A673 (cell line): Measurements from ENCODE around the gene CALR3. TPM values are rescaled to one million over a fixed set of nuclear protein-coding genes. Genes with fewer than 3 reads are reported as not detected.

ENCODE experiments used
- BruUV-seq: library from RNA; stranded (reverse); fragments of 400-500 nt; replicated peaks from 2 replicates; lab custom pipeline; 2021; lab: Mats Ljungman, UMichigan
- CTCF ChIA-PET: fragments of 300-600 bp; sonication (Branson Sonifier 250); formaldehyde crosslinking; loops from one replicate; lab custom pipeline; 2022; ENCODE audit warnings: antibody characterized with exemption; lab: Charles Lee
- POLR2A ChIA-PET: fragments of 300-600 bp; sonication (Branson Sonifier 250); formaldehyde crosslinking; loops from one replicate; lab custom pipeline; 2022; ENCODE audit warnings: antibody characterized with exemption; ENCODE audit not compliant: low non-redundant PET; lab: Charles Lee
- DNase-seq: peaks from one replicate; pipeline ENCODE4 v3.0.0-alpha.2; 2015; ENCODE audit warnings: low spot score
- H3K27ac ChIP-seq: fragments of 200-600 bp; sonication (generic); 2 replicates; pipeline ENCODE4 v1.5.1; 2016; ENCODE audit warnings: mixed run types, low read depth, mild to moderate bottlenecking, mixed read lengths, antibody characterized with exemption, low read length; ENCODE audit not compliant: poor library complexity, severe bottlenecking
- H3K27me3 ChIP-seq: fragments of 200-600 bp; sonication (generic); replicated peaks from 2 replicates; pipeline ENCODE4 v1.6.1; 2017; ENCODE audit warnings: mixed run types, low read depth, mild to moderate bottlenecking, mixed read lengths, antibody characterized with exemption, low read length; ENCODE audit not compliant: insufficient read depth, poor library complexity
- H3K36me3 ChIP-seq: fragments of 200-600 bp; sonication (generic); 2 replicates; pipeline ENCODE4 v1.6.1; 2016; ENCODE audit warnings: mixed run types, mild to moderate bottlenecking, mixed read lengths, antibody characterized with exemption, low read length; ENCODE audit not compliant: insufficient read depth, poor library complexity, severe bottlenecking
- H3K4me1 ChIP-seq: fragments of 200-600 bp; sonication (generic); 2 replicates; pipeline ENCODE4 v1.6.1; 2017; ENCODE audit warnings: mixed run types, mild to moderate bottlenecking, mixed read lengths, antibody characterized with exemption, low read length; ENCODE audit not compliant: insufficient read depth, poor library complexity, severe bottlenecking
- H3K4me3 ChIP-seq: fragments of 200-600 bp; sonication (generic); 2 replicates; pipeline ENCODE4 v1.5.1; 2016; ENCODE audit warnings: low read depth, mixed run types, mild to moderate bottlenecking, mixed read lengths, low read length; ENCODE audit not compliant: poor library complexity, severe bottlenecking
- H3K9me3 ChIP-seq: fragments of 200-600 bp; sonication (generic); 2 replicates; pipeline ENCODE4 v1.6.1; 2016; ENCODE audit warnings: mixed run types, low read depth, mild to moderate bottlenecking, mixed read lengths, antibody characterized with exemption, low read length; ENCODE audit not compliant: poor library complexity, severe bottlenecking
- CTCF ChIP-seq: fragments of 300-800, 200-600 bp; sonication (generic); conservative IDR thresholded peaks from 2 replicates; pipeline ENCODE4 v1.5.1; 2017; ENCODE audit warnings: low read depth, mild to moderate bottlenecking, antibody characterized with exemption, low read length, moderate library complexity, mixed read lengths
- EZH2 ChIP-seq: fragments of 200-600 bp; sonication (generic); IDR thresholded peaks from 2 replicates; pipeline ENCODE4 v1.6.1; 2017; ENCODE audit warnings: borderline replicate concordance, low read depth, mild to moderate bottlenecking, mixed read lengths, antibody characterized with exemption, low read length; ENCODE audit not compliant: poor library complexity, severe bottlenecking
- intact Hi-C: fragments of 100-400 bp; cut with micrococcal nuclease; formaldehyde crosslinking; loops from one replicate; pipeline ENCODE4 v1.10.0; 2022; ENCODE audit not compliant: unreplicated experiment
- total RNA-seq: library from RNA; stranded (reverse); gene quantifications from 2 replicates; pipeline ENCODE4 v1.2.3, GENCODE V29; 2021

Gene CALR3
- total RNA-seq, 1 experiment from 2014 or later, result not detected

GRCh38 chr19:16436780-16437332 lies 59.1 kb downstream of the CALR3 start:
- no peaks in the 10 kb centered on the region for H3K4me1 ChIP-seq
- POLR2A ChIA-PET, result no interaction called here

GRCh38 chr19:16435999-16436650 lies 59.8 kb downstream of the CALR3 start:
- TF ChIP-seq EZH2 (no peak), CTCF (no peak)
- no peak overlapping the region for H3K4me3 ChIP-seq
- intact Hi-C loops, result no loop called here
- H3K27ac ChIP-seq, result no peak overlapping the region
- no peaks in the 10 kb centered on the region for H3K9me3 ChIP-seq
- DNase-seq, result no peak
- H3K36me3 ChIP-seq, result peaks cover 28% of the 10 kb centered on the region
- BruUV-seq, result no TSS peak
- no peaks in the 10 kb centered on the region for H3K27me3 ChIP-seq
- H3K4me1 ChIP-seq, result no peaks in the 10 kb centered on the region
- ChIA-PET POLR2A (no interaction called here), CTCF (no interaction called here)

More at GRCh38 chr19:16436780-16437332, 59.1 kb downstream of the CALR3 start:
- TF ChIP-seq CTCF, result no peak
- TF ChIP-seq EZH2, result no peak
- Histone ChIP-seq H3K27me3 (no peaks in the 10 kb centered on the region), H3K27ac (no peak overlapping the region), H3K36me3 (peaks cover 28% of the 10 kb centered on the region), H3K4me3 (no peak overlapping the region), H3K9me3 (no peaks in the 10 kb centered on the region)
- no peak for DNase-seq
- CTCF ChIA-PET, result no interaction called here
- intact Hi-C loops, result no loop called here
- BruUV-seq, result no TSS peak

GRCh38 chr19:16435238-16435917 lies 60.6 kb downstream of the CALR3 start:
- POLR2A ChIA-PET, result no interaction called here
- no peak for DNase-seq

More at GRCh38 chr19:16435238-16435917, 60.6 kb downstream of the CALR3 start:
- CTCF ChIA-PET, result no interaction called here
- Histone ChIP-seq H3K9me3 (no peaks in the 10 kb centered on the region), H3K4me3 (no peak overlapping the region), H3K4me1 (no peaks in the 10 kb centered on the region), H3K36me3 (peaks cover 26% of the 10 kb centered on the region), H3K27me3 (no peaks in the 10 kb centered on the region), H3K27ac (no peak overlapping the region)
- no TSS peak for BruUV-seq
- TF ChIP-seq CTCF (no peak), EZH2 (no peak)
- intact Hi-C loops, result no loop called here
